GM12891 (cell line): Measurements from ENCODE around the gene BID. TPM values are rescaled to one million over a fixed set of nuclear protein-coding genes. Genes with fewer than 3 reads are reported as not detected.
A peak's percentile ranks its signal among the peaks of the same experiment; 100 is the strongest.

Experiments
- DNase-seq: peaks from one replicate; pipeline ENCODE4 v3.0.0; 2011; ENCODE audit warnings: low spot score; ENCODE audit not compliant: insufficient read length
- FAIRE-seq: peaks from 2 replicates; lab custom pipeline; 2011; peaks lifted over from hg19 to GRCh38; lab: Jason Lieb, UNC
- PAX5 ChIP-seq: IDR thresholded peaks from 2 replicates; pipeline ENCODE4 v1.6.1; 2011; ENCODE audit warnings: low read length, moderate library complexity, mild to moderate bottlenecking; ENCODE audit not compliant: insufficient read depth, severe bottlenecking
- POLR2A ChIP-seq: IDR thresholded peaks from 2 replicates; pipeline ENCODE4 v1.6.1; 2011; ENCODE audit warnings: low read depth, low read length, control low read depth
- POLR2AphosphoS5 ChIP-seq: IDR thresholded peaks from 2 replicates; pipeline ENCODE4 v1.6.1; 2011; ENCODE audit warnings: low read depth, low read length, control low read depth
- POU2F2 ChIP-seq: IDR thresholded peaks from 2 replicates; pipeline ENCODE4 v1.6.1; 2011; ENCODE audit warnings: low read depth, mild to moderate bottlenecking, control low read depth, low read length, moderate library complexity
- SPI1 ChIP-seq: IDR thresholded peaks from 2 replicates; pipeline ENCODE4 v1.6.1; 2011; ENCODE audit warnings: low read depth, low read length, control low read depth
- TAF1 ChIP-seq: IDR thresholded peaks from 2 replicates; pipeline ENCODE4 v1.6.1; 2011; ENCODE audit warnings: low read depth, low read length, control low read depth
- polyA plus RNA-seq: library from polyadenylated mRNA; unstranded; fragments of >200 nt; gene quantifications from one replicate; pipeline ENCODE4 v1.2.1, GENCODE V29; 2012; ENCODE audit warnings: low read depth, missing spikeins, inconsistent platforms; ENCODE audit not compliant: missing spikeins

The BID gene
- polyA plus RNA-seq: 150 TPM

GRCh38 chr22:17774206-17774925 is at the start of gene BID:
TSS of gene BID (minus strand) at chr22:17774469. CDS start at chr22:17750116, 24,353 bp downstream.
- FAIRE-seq (peak; percentile 75), DNase-seq (peak; percentile 62)
- peak; percentile 49 for TF ChIP-seq SPI1
- peak; percentile 86 for TF ChIP-seq PAX5
- no peak for TF ChIP-seq POLR2AphosphoS5

- no peak for DNase-seq
- TF ChIP-seq TAF1: no peak
- no peak for TF ChIP-seq POU2F2
- TF ChIP-seq POLR2AphosphoS5: no peak
- no peak for TF ChIP-seq PAX5
- no peak for TF ChIP-seq POLR2A
- no peak for TF ChIP-seq SPI1
Measured at GRCh38 chr22:17823964-17824363, 49.7 kb upstream of the BID start.

GRCh38 chr22:17823226-17823625 is 49.0 kb upstream of the BID start:
- no peak for TF ChIP-seq POLR2A
- no peak for TF ChIP-seq SPI1
- TF ChIP-seq POU2F2: no peak
- TF ChIP-seq POLR2AphosphoS5: no peak
- TF ChIP-seq PAX5: no peak
- TF ChIP-seq TAF1: no peak
- DNase-seq (no peak), FAIRE-seq (no peak)

More at GRCh38 chr22:17823964-17824363, 49.7 kb upstream of the BID start:
- no peak for FAIRE-seq

- DNase-seq (no peak), FAIRE-seq (no peak)
- no peak for TF ChIP-seq POLR2A
- no peak for TF ChIP-seq SPI1
Measured at GRCh38 chr22:17822087-17822486, 47.8 kb upstream of the BID start.

- DNase-seq (no peak), FAIRE-seq (no peak)
- no peak for TF ChIP-seq SPI1
- no peak for TF ChIP-seq TAF1
- TF ChIP-seq POU2F2: no peak
- TF ChIP-seq POLR2A: no peak
- TF ChIP-seq PAX5: no peak
- no peak for TF ChIP-seq POLR2AphosphoS5
Measured at GRCh38 chr22:17820879-17821439, 46.7 kb upstream of the BID start.

GRCh38 chr22:17818649-17819048 is 44.4 kb upstream of the BID start:
- FAIRE-seq (no peak), DNase-seq (no peak)
- TF ChIP-seq PAX5 (no peak), POLR2A (no peak), SPI1 (no peak), POU2F2 (no peak), TAF1 (no peak), POLR2AphosphoS5 (no peak)

GRCh38 chr22:17818180-17818579 is 43.9 kb upstream of the BID start:
- FAIRE-seq: no peak
- TF ChIP-seq SPI1: no peak
- no peak for DNase-seq

- TF ChIP-seq POLR2AphosphoS5 (no peak), PAX5 (no peak), SPI1 (no peak), POLR2A (no peak), TAF1 (no peak), POU2F2 (no peak)
- DNase-seq: no peak
- no peak for FAIRE-seq
Measured at GRCh38 chr22:17817511-17818065, 43.3 kb upstream of the BID start.

- TF ChIP-seq TAF1 (no peak), SPI1 (no peak), POLR2A (no peak), POLR2AphosphoS5 (no peak), POU2F2 (no peak), PAX5 (no peak)
- FAIRE-seq (no peak), DNase-seq (no peak)
Measured at GRCh38 chr22:17817079-17817478, 42.8 kb upstream of the BID start.

GRCh38 chr22:17816649-17817048 is 42.4 kb upstream of the BID start:
- FAIRE-seq (no peak), DNase-seq (no peak)
- no peak for TF ChIP-seq SPI1
- TF ChIP-seq POLR2AphosphoS5: no peak
- no peak for TF ChIP-seq PAX5
- TF ChIP-seq POU2F2: no peak
- TF ChIP-seq TAF1: no peak
- no peak for TF ChIP-seq POLR2A
